PC-9 (cell line): ENCODE data around the gene GALNT14. TPM values are rescaled to one million over a fixed set of nuclear protein-coding genes. Genes with fewer than 3 reads are reported as not detected.

ENCODE experiments used
- BruUV-seq: library from RNA; stranded (reverse); fragments of 400-500 nt; replicated peaks from 2 replicates; lab custom pipeline; 2021; lab: Mats Ljungman, UMichigan
- CTCF ChIA-PET: fragments of 300-600 bp; sonication (Branson Sonifier 250); formaldehyde crosslinking; loops from one replicate; lab custom pipeline; 2022; ENCODE audit warnings: antibody characterized with exemption; lab: Charles Lee
- POLR2A ChIA-PET: fragments of 300-600 bp; sonication (Branson Sonifier 250); formaldehyde crosslinking; loops from one replicate; lab custom pipeline; 2022; ENCODE audit warnings: antibody characterized with exemption; ENCODE audit not compliant: unreplicated experiment; lab: Charles Lee
- DNase-seq, 2 experiments: peaks; one replicate each; pipeline versions ENCODE4 v3.0.0 to v3.0.0-alpha.2; 2015 to 2022; ENCODE audit warnings: mixed read lengths in 1 of 2
- H2AFZ ChIP-seq: fragments of 200-600 bp; sonication (generic); 2 replicates; pipeline ENCODE4 v1.8.1; 2017; ENCODE audit warnings: antibody characterized with exemption
- H3F3A ChIP-seq: fragments of 200-600 bp; sonication (generic); 2 replicates; pipeline ENCODE4 v1.8.1; 2017; ENCODE audit warnings: antibody characterized with exemption, mild to moderate bottlenecking, low read depth; ENCODE audit not compliant: insufficient read depth
- H3K27ac ChIP-seq: fragments of 200-600 bp; sonication (generic); 2 replicates; pipeline ENCODE4 v1.6.1; 2016; ENCODE audit warnings: mixed run types
- H3K27me3 ChIP-seq: fragments of 200-600 bp; sonication (generic); 2 replicates; pipeline ENCODE4 v1.6.1; 2016; ENCODE audit warnings: low read depth, mixed run types; ENCODE audit not compliant: insufficient read depth
- H3K36me3 ChIP-seq: fragments of 200-600 bp; sonication (generic); 2 replicates; pipeline ENCODE4 v1.6.1; 2016; ENCODE audit warnings: low read depth, mixed run types
- H3K4me1 ChIP-seq: fragments of 200-600 bp; sonication (generic); replicated peaks from 2 replicates; pipeline ENCODE4 v1.6.1; 2016; ENCODE audit warnings: mixed run types; ENCODE audit not compliant: insufficient read depth
- H3K4me2 ChIP-seq: fragments of 200-600 bp; sonication (generic); 2 replicates; pipeline ENCODE4 v1.6.1; 2017; ENCODE audit warnings: mixed run types
- H3K4me3 ChIP-seq: fragments of 200-600 bp; sonication (generic); 2 replicates; pipeline ENCODE4 v1.6.1; 2016; ENCODE audit warnings: mixed run types
- H3K79me2 ChIP-seq: fragments of 200-600 bp; sonication (generic); 2 replicates; pipeline ENCODE4 v1.6.1; 2017; ENCODE audit warnings: low read depth, mixed run types
- H3K9me2 ChIP-seq: fragments of 200-600 bp; sonication (generic); 2 replicates; pipeline ENCODE4 v1.8.1; 2017; ENCODE audit warnings: mild to moderate bottlenecking; ENCODE audit not compliant: insufficient read depth
- H3K9me3 ChIP-seq: fragments of 200-600 bp; sonication (generic); 2 replicates; pipeline ENCODE4 v1.8.1; 2016; ENCODE audit warnings: low read depth; ENCODE audit not compliant: insufficient read depth
- H4K20me1 ChIP-seq: fragments of 200-600 bp; sonication (generic); 2 replicates; pipeline ENCODE4 v1.8.1; 2017; ENCODE audit not compliant: insufficient read depth
- CTCF ChIP-seq: fragments of 200-600 bp; sonication (generic); conservative IDR thresholded peaks from 2 replicates; pipeline ENCODE4 v1.6.1; 2017; ENCODE audit warnings: mixed run types, antibody characterized with exemption, mild to moderate bottlenecking, moderate library complexity
- EZH2 ChIP-seq: fragments of 200-600 bp; sonication (generic); IDR thresholded peaks from 2 replicates; pipeline ENCODE4 v1.8.0; 2017; ENCODE audit warnings: antibody characterized with exemption, low read depth
- intact Hi-C: fragments of 100-400 bp; cut with micrococcal nuclease; formaldehyde crosslinking; loops from one replicate; pipeline ENCODE4 v1.10.0; 2022; ENCODE audit not compliant: unreplicated experiment
- total RNA-seq: library from RNA; stranded (reverse); gene quantifications from 2 replicates; pipeline ENCODE4 v1.2.3, GENCODE V29; 2021

GALNT14 gene
- total RNA-seq, 1 experiment from 2014 or later, result 3.1 TPM

GRCh38 chr2:31081492-31081891 lies 56.7 kb downstream of the GALNT14 start:
- Histone ChIP-seq H3K27me3 (no peaks in the 10 kb centered on the region), H3K27ac (peak overlapping the region; percentile 7; the same call in 1 of the 2 replicates), H3K4me2 (peak overlapping the region; percentile 35), H3K79me2 (peaks cover 63% of the 10 kb centered on the region), H3K36me3 (no peaks in the 10 kb centered on the region), H4K20me1 (peaks cover 15% of the 10 kb centered on the region), H3K9me2 (no peaks in the 10 kb centered on the region), H3F3A (peaks cover 11% of the 10 kb centered on the region; the same call in 1 of the 2 replicates), H3K4me1 (peaks cover 30% of the 10 kb centered on the region), H3K9me3 (no peaks in the 10 kb centered on the region), H2AFZ (no peak overlapping the region), H3K4me3 (no peak overlapping the region)
- ChIA-PET POLR2A (no interaction called here), CTCF (no interaction called here)
- no peak for TF ChIP-seq CTCF
- no peak for TF ChIP-seq EZH2
- BruUV-seq, result no TSS peak
- intact Hi-C loops, result no loop called here
- peak in 1 of 2 experiments; percentile 69 for DNase-seq

- intact Hi-C loops, result no loop called here
- Histone ChIP-seq H3K9me3 (no peaks in the 10 kb centered on the region), H3K4me2 (no peak overlapping the region), H3K27ac (no peak overlapping the region), H3K4me1 (peaks cover 30% of the 10 kb centered on the region), H3K27me3 (no peaks in the 10 kb centered on the region), H2AFZ (no peak overlapping the region), H3K9me2 (no peaks in the 10 kb centered on the region), H3K79me2 (peaks cover 62% of the 10 kb centered on the region), H3K4me3 (no peak overlapping the region), H4K20me1 (peaks cover 15% of the 10 kb centered on the region), H3F3A (peaks cover 15% of the 10 kb centered on the region; the same call in 1 of the 2 replicates), H3K36me3 (no peaks in the 10 kb centered on the region)
- DNase-seq, result no peak
- ChIA-PET POLR2A (no interaction called here), CTCF (no interaction called here)
- no peak for TF ChIP-seq CTCF
- no TSS peak for BruUV-seq
Measured at GRCh38 chr2:31080361-31080760, 57.9 kb downstream of the GALNT14 start.

- CTCF ChIA-PET, result interaction anchor here (0.7 kb wide), 1 partner anchor 56 kb away, joined by 3 read pairs; no protein-coding TSS in a partner anchor
- no peaks in the 10 kb centered on the region for H3K27me3 ChIP-seq
- no TSS peak for BruUV-seq
Measured at GRCh38 chr2:31079665-31080064, 58.6 kb downstream of the GALNT14 start.

More at GRCh38 chr2:31079665-31080064, 58.6 kb downstream of the GALNT14 start:
- intact Hi-C loops, result no loop called here
- Histone ChIP-seq H3K27ac (no peak overlapping the region), H3K9me2 (no peaks in the 10 kb centered on the region), H2AFZ (no peak overlapping the region), H3K4me1 (peaks cover 30% of the 10 kb centered on the region), H3K9me3 (no peaks in the 10 kb centered on the region), H3F3A (peaks cover 15% of the 10 kb centered on the region; the same call in 1 of the 2 replicates), H3K4me2 (no peak overlapping the region), H4K20me1 (peaks cover 15% of the 10 kb centered on the region), H3K4me3 (no peak overlapping the region), H3K36me3 (no peaks in the 10 kb centered on the region), H3K79me2 (peaks cover 68% of the 10 kb centered on the region)
- TF ChIP-seq EZH2, result no peak
- TF ChIP-seq CTCF, result no peak
- DNase-seq, result no peak
- POLR2A ChIA-PET, result no interaction called here
